ENCODE measurements around the gene NELL1. TPM values are rescaled to one million over a fixed set of nuclear protein-coding genes. Genes with fewer than 3 reads are reported as not detected.
A peak's percentile ranks its signal among the peaks of the same experiment; 100 is the strongest.

Gene NELL1
- total RNA-seq, 1 experiment from 2014 or later: 0.22 TPM

DNA sequence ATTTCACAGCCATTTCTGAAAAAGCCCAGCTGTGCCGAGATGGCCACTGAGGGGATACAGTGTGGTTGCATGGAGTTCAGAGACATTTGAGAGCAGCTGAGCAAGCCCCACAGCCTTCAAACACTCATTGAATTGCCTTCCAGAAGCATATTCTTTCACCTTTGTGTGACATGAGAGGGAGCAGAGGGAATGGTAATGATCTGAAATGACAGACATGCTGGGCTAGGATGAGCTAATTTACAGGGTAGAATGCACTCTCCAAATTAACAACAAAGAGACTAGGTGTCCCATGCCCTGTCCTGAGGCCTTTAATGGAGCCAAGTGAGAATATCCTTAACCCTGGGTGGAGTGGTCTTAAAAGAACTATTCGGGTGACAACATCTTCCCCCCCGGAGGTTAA is 585.4 kb downstream of the NELL1 start:
- Histone ChIP-seq H3T11ph (ENCODE audit: low read length) (no peak overlapping the region), H3K23ac (ENCODE audit: insufficient read length, low read depth, low read length) (no peak overlapping the region), H4K91ac (ENCODE audit: insufficient read length, low read depth, low read length) (no peak overlapping the region), H3K4me1 (ENCODE audit: insufficient read depth, low read length) (peaks cover 3% of the 10 kb centered on the region; the same call in 1 of the 2 replicates), H2AFZ (ENCODE audit: low read length) (no peak overlapping the region), H2AK5ac (ENCODE audit: insufficient read length, low read length) (no peak overlapping the region), H3K79me1 (ENCODE audit: insufficient read depth, low read depth, low read length, poor library complexity, severe bottlenecking) (no peaks in the 10 kb centered on the region), H3K4ac (ENCODE audit: low read depth, low read length) (no peak overlapping the region), H4K20me1 (ENCODE audit: control insufficient read depth, insufficient read depth, insufficient read length) (no peaks in the 10 kb centered on the region), H2BK120ac (ENCODE audit: low read depth, low read length, poor library complexity, severe bottlenecking) (no peak overlapping the region), H3K23me2 (ENCODE audit: insufficient read length, low read depth, low read length, poor library complexity, severe bottlenecking) (no peaks in the 10 kb centered on the region), H4K5ac (ENCODE audit: insufficient read length, low read depth, low read length) (no peak overlapping the region), H2BK5ac (ENCODE audit: insufficient read length, low read length) (no peak overlapping the region), H4K8ac (replicated peaks; ENCODE audit: insufficient read length, low read depth, low read length) (no peak overlapping the region), H3K9ac (ENCODE audit: extremely low read depth, insufficient read length, low read length) (no peak overlapping the region), H2BK15ac (ENCODE audit: low read depth, low read length) (no peak overlapping the region), H3K18ac (ENCODE audit: insufficient read length, low read depth, low read length) (no peak overlapping the region), H3K14ac (ENCODE audit: insufficient read depth, low read length) (no peak overlapping the region), H3K9me3 (ENCODE audit: control insufficient read depth, low read depth, low read length) (no peaks in the 10 kb centered on the region), H2BK12ac (ENCODE audit: insufficient read length, low read depth, low read length) (no peak overlapping the region), H3K27me3 (ENCODE audit: insufficient read depth, low read length) (no peaks in the 10 kb centered on the region; the same call in 1 of the 2 replicates), H3K27ac (ENCODE audit: insufficient read length, low read depth, low read length) (no peak overlapping the region), H3K4me2 (ENCODE audit: insufficient read depth, insufficient read length, low read length) (no peak overlapping the region), H3K56ac (ENCODE audit: insufficient read length, low read depth, low read length) (no peak overlapping the region), H3K79me2 (ENCODE audit: insufficient read depth, low read length) (no peaks in the 10 kb centered on the region), H2BK20ac (ENCODE audit: low read depth, low read length, poor library complexity, severe bottlenecking) (no peak overlapping the region)
- no peaks in the 10 kb centered on the region; a peak in 1 of 7 replicates for H3K36me3 Mint-ChIP-seq (ENCODE audit: insufficient read depth in 1 of 3, low read depth in 3 of 3)
- TF ChIP-seq, protein P1, sequence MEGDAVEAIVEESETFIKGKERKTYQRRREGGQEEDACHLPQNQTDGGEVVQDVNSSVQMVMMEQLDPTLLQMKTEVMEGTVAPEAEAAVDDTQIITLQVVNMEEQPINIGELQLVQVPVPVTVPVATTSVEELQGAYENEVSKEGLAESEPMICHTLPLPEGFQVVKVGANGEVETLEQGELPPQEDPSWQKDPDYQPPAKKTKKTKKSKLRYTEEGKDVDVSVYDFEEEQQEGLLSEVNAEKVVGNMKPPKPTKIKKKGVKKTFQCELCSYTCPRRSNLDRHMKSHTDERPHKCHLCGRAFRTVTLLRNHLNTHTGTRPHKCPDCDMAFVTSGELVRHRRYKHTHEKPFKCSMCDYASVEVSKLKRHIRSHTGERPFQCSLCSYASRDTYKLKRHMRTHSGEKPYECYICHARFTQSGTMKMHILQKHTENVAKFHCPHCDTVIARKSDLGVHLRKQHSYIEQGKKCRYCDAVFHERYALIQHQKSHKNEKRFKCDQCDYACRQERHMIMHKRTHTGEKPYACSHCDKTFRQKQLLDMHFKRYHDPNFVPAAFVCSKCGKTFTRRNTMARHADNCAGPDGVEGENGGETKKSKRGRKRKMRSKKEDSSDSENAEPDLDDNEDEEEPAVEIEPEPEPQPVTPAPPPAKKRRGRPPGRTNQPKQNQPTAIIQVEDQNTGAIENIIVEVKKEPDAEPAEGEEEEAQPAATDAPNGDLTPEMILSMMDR (conservative IDR thresholded peaks at IDR 0.05): no peak
- H3K4me1 Mint-ChIP-seq: peaks cover 6 to 19% of the 10 kb centered on the region in 2 experiments
- H3K4me3 Mint-ChIP-seq: no peak overlapping the region
- WGBS (ENCODE audit: extremely low coverage, insufficient read length, low lambda C conversion rate): no CpG with 5 or more reads among the region's 3 CpGs
- H3K27ac Mint-ChIP-seq: peak overlapping the region in 1 of 3 experiments; percentile 42; a peak in 1 of 7 replicates
- DNase-seq: no peak
- H3K27me3 Mint-ChIP-seq (ENCODE audit: low read depth): no peaks in the 10 kb centered on the region
- no peaks in the 10 kb centered on the region for H3K9me3 Mint-ChIP-seq

All from H9 (cell line).